Measurements from ENCODE around the gene UPK1A. TPM values are rescaled to one million over a fixed set of nuclear protein-coding genes. Genes with fewer than 3 reads are reported as not detected.

The UPK1A gene
- total and polyA plus RNA-seq, 4 donors, result 0.03 TPM; not detected in 3

- WGBS, 2 donors, result 80 to 91% methylated on average over 2 of the region's 2 CpGs
- H3K4me3 ChIP-seq, result no peak overlapping the region
- H3K27ac ChIP-seq (ENCODE audit: low read depth in 1 of 2, low read length in 1 of 2), result no peak overlapping the region
- ATAC-seq (ENCODE audit: insufficient read depth, low FRiP score) (no peak), DNase-seq (no peak)
- H3K9me3 ChIP-seq (ENCODE audit: control insufficient read depth in 4 of 4, insufficient read depth in 3 of 4, low read length in 3 of 4), result no peaks in the 10 kb centered on the region
- no peaks in the 10 kb centered on the region for H3K36me3 ChIP-seq (ENCODE audit: control insufficient read depth in 4 of 4, insufficient read depth in 4 of 4, low read length in 4 of 4)
- TF ChIP-seq, protein P1, sequence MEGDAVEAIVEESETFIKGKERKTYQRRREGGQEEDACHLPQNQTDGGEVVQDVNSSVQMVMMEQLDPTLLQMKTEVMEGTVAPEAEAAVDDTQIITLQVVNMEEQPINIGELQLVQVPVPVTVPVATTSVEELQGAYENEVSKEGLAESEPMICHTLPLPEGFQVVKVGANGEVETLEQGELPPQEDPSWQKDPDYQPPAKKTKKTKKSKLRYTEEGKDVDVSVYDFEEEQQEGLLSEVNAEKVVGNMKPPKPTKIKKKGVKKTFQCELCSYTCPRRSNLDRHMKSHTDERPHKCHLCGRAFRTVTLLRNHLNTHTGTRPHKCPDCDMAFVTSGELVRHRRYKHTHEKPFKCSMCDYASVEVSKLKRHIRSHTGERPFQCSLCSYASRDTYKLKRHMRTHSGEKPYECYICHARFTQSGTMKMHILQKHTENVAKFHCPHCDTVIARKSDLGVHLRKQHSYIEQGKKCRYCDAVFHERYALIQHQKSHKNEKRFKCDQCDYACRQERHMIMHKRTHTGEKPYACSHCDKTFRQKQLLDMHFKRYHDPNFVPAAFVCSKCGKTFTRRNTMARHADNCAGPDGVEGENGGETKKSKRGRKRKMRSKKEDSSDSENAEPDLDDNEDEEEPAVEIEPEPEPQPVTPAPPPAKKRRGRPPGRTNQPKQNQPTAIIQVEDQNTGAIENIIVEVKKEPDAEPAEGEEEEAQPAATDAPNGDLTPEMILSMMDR (IDR thresholded peaks at IDR 0.05; ENCODE audit: control extremely low read depth, extremely low read depth), result no peak
- H3K4me1 ChIP-seq (ENCODE audit: control insufficient read depth in 5 of 5, insufficient read depth in 5 of 5, low read length in 5 of 5), result no peaks in the 10 kb centered on the region
- H3K27me3 ChIP-seq (ENCODE audit: control insufficient read depth in 3 of 3, insufficient read depth in 3 of 3, low read length in 2 of 3), result no peaks in the 10 kb centered on the region
- no peak overlapping the region for H3K9ac ChIP-seq (ENCODE audit: insufficient read depth in 1 of 2, low read length in 2 of 2)
Observed at GRCh38 chr19:35695895-35696422, 29.6 kb downstream of the UPK1A start.

GRCh38 chr19:35696835-35697234 is 30.5 kb downstream of the UPK1A start:
- H3K4me1 ChIP-seq (ENCODE audit: control insufficient read depth in 5 of 5, insufficient read depth in 5 of 5, low read length in 5 of 5), result no peaks in the 10 kb centered on the region
- TF ChIP-seq, protein P1 (IDR thresholded peaks at IDR 0.05; ENCODE audit: control extremely low read depth, extremely low read depth), result no peak
- H3K27me3 ChIP-seq (ENCODE audit: control insufficient read depth in 3 of 3, insufficient read depth in 3 of 3, low read length in 2 of 3), result no peaks in the 10 kb centered on the region
- DNase-seq (no peak), ATAC-seq (ENCODE audit: insufficient read depth, low FRiP score) (no peak)
- no peak overlapping the region for H3K9ac ChIP-seq (ENCODE audit: insufficient read depth in 1 of 2, low read length in 2 of 2)
- no peak overlapping the region for H3K4me3 ChIP-seq
- no peaks in the 10 kb centered on the region for H3K36me3 ChIP-seq (ENCODE audit: control insufficient read depth in 4 of 4, insufficient read depth in 4 of 4, low read length in 4 of 4)
- WGBS, 2 donors, result 66 to 80% methylated on average over 4 of the region's 4 CpGs
- no peaks in the 10 kb centered on the region for H3K9me3 ChIP-seq (ENCODE audit: control insufficient read depth in 4 of 4, insufficient read depth in 3 of 4, low read length in 3 of 4)
- no peak overlapping the region for H3K27ac ChIP-seq (ENCODE audit: low read depth in 1 of 2, low read length in 1 of 2)

GRCh38 chr19:35702223-35703012 is 36.1 kb downstream of the UPK1A start:
- no peaks in the 10 kb centered on the region for H3K9me3 ChIP-seq (ENCODE audit: control insufficient read depth in 4 of 4, insufficient read depth in 3 of 4, low read length in 3 of 4)
- DNase-seq, result peak; percentile 95 to 98 (median 97)
- H3K4me1 ChIP-seq (ENCODE audit: control insufficient read depth in 5 of 5, insufficient read depth in 5 of 5, low read length in 5 of 5), result no peaks in the 10 kb centered on the region
- H3K4me3 ChIP-seq, result peak overlapping the region; percentile 39
- TF ChIP-seq, protein P1 (IDR thresholded peaks at IDR 0.05; ENCODE audit: control extremely low read depth, extremely low read depth), result no peak
- H3K27me3 ChIP-seq (ENCODE audit: control insufficient read depth in 3 of 3, insufficient read depth in 3 of 3, low read length in 2 of 3), result no peaks in the 10 kb centered on the region
- peak overlapping the region in 1 of 2 donors; percentile 55 for H3K9ac ChIP-seq (ENCODE audit: insufficient read depth in 1 of 2, low read length in 2 of 2)
- ATAC-seq (ENCODE audit: insufficient read depth, low FRiP score), result peak; percentile 98
- 0% methylated on average over 50 of the region's 50 CpGs for WGBS, 2 donors
- H3K27ac ChIP-seq (ENCODE audit: low read depth in 1 of 2, low read length in 1 of 2), result peak overlapping the region in 1 of 2 donors; percentile 48
- H3K36me3 ChIP-seq (ENCODE audit: control insufficient read depth in 4 of 4, insufficient read depth in 4 of 4, low read length in 4 of 4), result no peaks in the 10 kb centered on the region

All from lung (tissue), 12 donors.